HepG2 (cell line): ENCODE data around the gene DDAH1. TPM values are rescaled to one million over a fixed set of nuclear protein-coding genes. Genes with fewer than 3 reads are reported as not detected.

ENCODE experiments used
- ATAC-seq: fragments of 200-7000 bp; cut with Tn5 transposase; 3 replicates; pipeline ENCODE4 v1.9.1; 2020; ENCODE audit warnings: mild to moderate bottlenecking, moderate library complexity
- BruUV-seq: library from RNA; stranded (reverse); fragments of 400-500 nt; replicated peaks from 2 replicates; lab custom pipeline; 2021; lab: Mats Ljungman, UMichigan
- CTCF ChIA-PET: fragments of 300-600 bp; formaldehyde crosslinking; extraction: SDS; loops from one replicate; lab custom pipeline; 2021; ENCODE audit warnings: low total read pairs, inconsistent platforms, low intra/inter-chr PET ratio; lab: Yijun Ruan, JAX
- POLR2A ChIA-PET: fragments of 350-600 bp; sonication (Branson Sonifier 250); formaldehyde crosslinking; loops from one replicate; lab custom pipeline; 2020; ENCODE audit warnings: antibody characterized with exemption, inconsistent platforms; lab: Yijun Ruan, JAX
- DNase-seq: peaks from one replicate; pipeline ENCODE4 v3.0.0-alpha.2; 2015; ENCODE audit warnings: low spot score
- FAIRE-seq: peaks from 3 replicates; lab custom pipeline; 2011; peaks lifted over from hg19 to GRCh38; lab: Jason Lieb, UNC
- H2AFZ ChIP-seq: one replicate; pipeline ENCODE4 v1.6.1; 2011; ENCODE audit warnings: low read length, inconsistent platforms
- H3K27ac ChIP-seq: fragments of 300-600 bp; 3 replicates; pipeline ENCODE4 v1.8.0; 2011; ENCODE audit warnings: mixed run types, mild to moderate bottlenecking, mixed read lengths, low read length, inconsistent platforms; ENCODE audit not compliant: insufficient read depth; ENCODE audit errors: extremely low read length
- H3K27me3 ChIP-seq, 2 experiments: fragments of 200-600 bp in 1 of 2; 2 replicates in 1 of 2; 3 replicates in 1 of 2; pipeline versions ENCODE4 v1.6.0 to v1.8.0; 2011; ENCODE audit warnings: low read length in 2 of 2, mild to moderate bottlenecking in 2 of 2, moderate library complexity in 2 of 2, inconsistent platforms in 1 of 2; ENCODE audit not compliant: insufficient read depth in 2 of 2, control insufficient read depth in 1 of 2
- H3K36me3 ChIP-seq, 2 experiments: fragments of 200-600 bp in 1 of 2; replicated peaks in 1 of 2; 2 replicates in 1 of 2; 3 replicates in 1 of 2; pipeline versions ENCODE4 v1.5.1 to v1.8.0; 2011; ENCODE audit warnings: low read length in 2 of 2, inconsistent platforms in 1 of 2; ENCODE audit not compliant: insufficient read depth in 2 of 2, control insufficient read depth in 1 of 2
- H3K4me1 ChIP-seq: 2 replicates; pipeline ENCODE4 v1.5.1; 2012; ENCODE audit warnings: low read length, inconsistent platforms; ENCODE audit not compliant: insufficient read depth
- H3K4me2 ChIP-seq: 2 replicates; pipeline ENCODE4 v1.6.0; 2011; ENCODE audit warnings: low read depth, low read length, inconsistent platforms
- H3K4me3 ChIP-seq, 3 experiments: fragments of 200-600 bp in 1 of 3; sonication (generic), shearing (Covaris generic) in 1 of 3; replicated peaks in 1 of 3; 2 replicates each; pipeline ENCODE4 v1.5.1; 2011 to 2016; ENCODE audit warnings: low read length in 3 of 3, inconsistent platforms in 2 of 3, low read depth in 2 of 3, mild to moderate bottlenecking in 2 of 3, control low read depth in 1 of 3, mixed read lengths in 1 of 3; ENCODE audit not compliant: insufficient read depth in 1 of 3
- H3K79me2 ChIP-seq: one replicate; pipeline ENCODE4 v1.6.1; 2011; ENCODE audit warnings: low read length, inconsistent platforms; ENCODE audit not compliant: insufficient read depth
- H3K9ac ChIP-seq: 2 replicates; pipeline ENCODE4 v1.6.0; 2011; ENCODE audit warnings: mild to moderate bottlenecking, low read depth, low read length, inconsistent platforms; ENCODE audit not compliant: insufficient read depth
- H3K9me3 ChIP-seq: 2 replicates; pipeline ENCODE4 v1.5.1; 2012; ENCODE audit warnings: mild to moderate bottlenecking, low read length
- H4K20me1 ChIP-seq: 2 replicates; pipeline ENCODE4 v1.6.0; 2011; ENCODE audit warnings: inconsistent platforms, mild to moderate bottlenecking, low read length, moderate library complexity; ENCODE audit not compliant: insufficient read depth
- ASH2L ChIP-seq: fragments of 300-600, 200-600 bp; sonication (generic); IDR thresholded peaks from 2 replicates; pipeline ENCODE4 v1.7.0; 2017; ENCODE audit warnings: low read depth, mild to moderate bottlenecking, moderate library complexity, mixed read lengths, low read length; ENCODE audit not compliant: insufficient read length
- ELF3 ChIP-seq: IDR thresholded peaks from 2 replicates; pipeline ENCODE4 v1.6.1; 2016; ENCODE audit warnings: missing genetic modification reagents, missing compliant biosample characterization
- HCFC1 ChIP-seq: fragments of 150-350 bp; IDR thresholded peaks from 2 replicates; pipeline ENCODE4 v1.6.1; 2014; ENCODE audit warnings: low read depth, low read length
- HNRNPK ChIP-seq: fragments of 200-400 bp; formaldehyde crosslinking; IDR thresholded peaks from 2 replicates; pipeline ENCODE4 v1.6.1; 2018; ENCODE audit warnings: low read length, low read depth, moderate library complexity, mild to moderate bottlenecking; ENCODE audit not compliant: poor library complexity, severe bottlenecking
- RBFOX2 ChIP-seq: fragments of 200-400 bp; formaldehyde crosslinking; IDR thresholded peaks from 2 replicates; pipeline ENCODE4 v1.6.1; 2017; ENCODE audit warnings: low read depth, mild to moderate bottlenecking, low read length
- RXRB ChIP-seq: IDR thresholded peaks from 2 replicates; pipeline ENCODE4 v1.6.1; 2016; ENCODE audit warnings: borderline replicate concordance, missing genetic modification reagents, missing compliant biosample characterization
- SALL2 ChIP-seq: sonication (generic); formaldehyde crosslinking; IDR thresholded peaks from 2 replicates; pipeline ENCODE4 v1.8.1; 2023; ENCODE audit warnings: mild to moderate bottlenecking, missing genetic modification reagents, inconsistent platforms
- SAP130 ChIP-seq: IDR thresholded peaks from 2 replicates; pipeline ENCODE4 v1.6.1; 2016; ENCODE audit warnings: low read depth
- SOX5 ChIP-seq: IDR thresholded peaks from 2 replicates; pipeline ENCODE4 v1.6.1; 2016; ENCODE audit warnings: borderline replicate concordance
- ZBTB14 ChIP-seq: sonication (generic); formaldehyde crosslinking; IDR thresholded peaks from 2 replicates; pipeline ENCODE4 v1.4.0; 2020; ENCODE audit warnings: missing genetic modification reagents
- ZFYVE20 ChIP-seq: sonication (generic); formaldehyde crosslinking; IDR thresholded peaks from 2 replicates; pipeline ENCODE4 v1.8.0; 2023; ENCODE audit warnings: low read depth, mild to moderate bottlenecking, moderate library complexity, missing genetic modification reagents, borderline replicate concordance
- ZNF3 ChIP-seq: IDR thresholded peaks from 2 replicates; pipeline ENCODE4 v1.7.0; 2017; ENCODE audit warnings: inconsistent platforms
- WGBS: methylation state at CpG from one replicate; pipeline ENCODE4 v1.1.6; 2017; ENCODE audit warnings: low lambda C conversion rate; 5-methylcytosine and 5-hydroxymethylcytosine counted together
- in situ Hi-C: cut with HindIII; loops from 2 replicates; pipeline ENCODE4 v1.10.0; 2017; ENCODE audit warnings: low pct_unique_long_range_greater_than_20kb; ENCODE audit not compliant: extremely low pct_ligation_motif_present
- intact Hi-C: fragments of 100-400 bp; cut with micrococcal nuclease; formaldehyde crosslinking; loops from one replicate; pipeline ENCODE4 v1.10.0; 2022; ENCODE audit not compliant: unreplicated experiment
- polyA plus RNA-seq, 8 experiments: library from polyadenylated mRNA; depleted of rRNA in 3 of 8; stranded (reverse) in 7 of 8; unstranded in 1 of 8; fragments of >200 nt; fragmentation: Illumina TruSeq in 4 of 8; extraction: Trizol in 4 of 8; gene quantifications; 2 replicates each; pipeline versions ENCODE4 v1.2.1 to v1.2.3, GENCODE V29; 2011 to 2016; ENCODE audit warnings: low read depth in 4 of 8, missing spikeins in 1 of 8, mixed read lengths in 1 of 8; ENCODE audit not compliant: insufficient read depth in 1 of 8
- total RNA-seq, 5 experiments: library from RNA; depleted of rRNA; stranded (reverse); fragments of >200 nt; fragmentation: Illumina TruSeq; extraction: Trizol; gene quantifications; 2 replicates each; pipeline ENCODE4 v1.2.3, GENCODE V29; 2016; ENCODE audit warnings: low read depth in 1 of 5

The DDAH1 gene
- total and polyA plus RNA-seq, 2 of the 13 experiments (the other 11 are each of a cell fraction or from before 2014, with no cell fraction given) = 39.7 to 64.4 TPM

- peak; percentile 90 for TF ChIP-seq HNRNPK
These were observed 120.7 kb downstream of the DDAH1 start (continued) for GRCh38 chr1:85344256-85344694.

GRCh38 chr1:85343612-85344255 is 121.2 kb downstream of the DDAH1 start:
- no peak for FAIRE-seq
- H3K79me2 ChIP-seq = no peaks in the 10 kb centered on the region

More at GRCh38 chr1:85343612-85344255, 121.2 kb downstream of the DDAH1 start:
- WGBS = 95% methylated on average over 1 of the region's 1 CpG
- BruUV-seq = no TSS peak
- Histone ChIP-seq H3K4me1 (peaks cover 35% of the 10 kb centered on the region), H3K4me3 (no peak overlapping the region), H3K27ac (peak overlapping the region; percentile 31), H3K9ac (no peak overlapping the region; the same call in 1 of the 2 replicates), H3K9me3 (no peaks in the 10 kb centered on the region), H3K4me2 (0 out of 2 replicates have a peak overlapping the region, but pooled peaks have one; percentile 10), H3K36me3 (peaks cover 1 to 11% of the 10 kb centered on the region in 2 experiments; a peak in 2 of 5 replicates), H4K20me1 (no peaks in the 10 kb centered on the region), H2AFZ (no peak overlapping the region), H3K27me3 (no peaks in the 10 kb centered on the region)
- peak; percentile 43; the same call in 1 of the 3 replicates for ATAC-seq
- intact Hi-C loops (loop anchor here (1.0 to 2.0 kb wide), 4 partner anchors 35 to 159 kb away; no protein-coding TSS in a partner anchor), in situ Hi-C loops (no loop called here)
- ChIA-PET CTCF (interaction anchor here (0.9 to 1.4 kb wide), 3 partner anchors 36 to 238 kb away, joined by 3 to 6 read pairs (median 5); no protein-coding TSS in a partner anchor), POLR2A (interaction anchor here (1.0 kb wide), 1 partner anchor 15 kb away, joined by 3 read pairs; no protein-coding TSS in a partner anchor)
- TF ChIP-seq SALL2 (CRISPR knock-in tag) (no peak), ASH2L (peak; percentile 22), RBFOX2 (no peak), HCFC1 (no peak), ZNF3 (CRISPR knock-in tag) (0 out of 2 replicates have a peak, but pooled peaks have one; percentile 24), ZBTB14 (CRISPR knock-in tag) (no peak), ELF3 (CRISPR knock-in tag) (0 out of 2 replicates have a peak, but pooled peaks have one; percentile 11), RXRB (CRISPR knock-in tag) (0 out of 2 replicates have a peak, but pooled peaks have one; percentile 1), SOX5 (CRISPR knock-in tag) (0 out of 2 replicates have a peak, but pooled peaks have one; percentile 8), ZFYVE20 (no peak), SAP130 (no peak)
- peak; percentile 66 for DNase-seq
